OCI-LY7 (cell line): Measurements from ENCODE around the gene KDM2B. TPM values are rescaled to one million over a fixed set of nuclear protein-coding genes. Genes with fewer than 3 reads are reported as not detected.
A peak's percentile ranks its signal among the peaks of the same experiment; 100 is the strongest.
"Not testable (repeated sequence)": the region's sequence is repeated elsewhere in the genome, so short reads cannot be mapped to it uniquely, and the experiment has no call there.

Source experiments
- BruUV-seq: library from RNA; stranded (reverse); fragments of 400-500 nt; replicated peaks from 2 replicates; lab custom pipeline; 2021; lab: Mats Ljungman, UMichigan
- CTCF ChIA-PET: fragments of 300-600 bp; sonication (Branson Sonifier 250); formaldehyde crosslinking; loops from one replicate; lab custom pipeline; 2022; ENCODE audit warnings: antibody characterized with exemption; ENCODE audit not compliant: unreplicated experiment; lab: Charles Lee
- POLR2A ChIA-PET: fragments of 300-600 bp; sonication (Branson Sonifier 250); formaldehyde crosslinking; loops from one replicate; lab custom pipeline; 2022; ENCODE audit warnings: antibody characterized with exemption; lab: Charles Lee
- DNase-seq: peaks from one replicate; pipeline ENCODE4 v3.0.0-alpha.2; 2015; ENCODE audit warnings: low spot score
- H2AFZ ChIP-seq: fragments of 200-600 bp; sonication (generic), shearing (Covaris generic); 2 replicates; pipeline ENCODE4 v1.6.1; 2014; ENCODE audit warnings: mild to moderate bottlenecking, antibody characterized with exemption, low read length, moderate library complexity
- H3K27ac ChIP-seq: fragments of 200-600 bp; sonication (generic); 2 replicates; pipeline ENCODE4 v1.5.1; 2014; ENCODE audit warnings: mixed run types, low read depth, mild to moderate bottlenecking, moderate library complexity, low read length, inconsistent platforms; ENCODE audit not compliant: poor library complexity, severe bottlenecking
- H3K36me3 ChIP-seq: fragments of 200-600 bp; sonication (generic); 2 replicates; pipeline ENCODE4 v1.6.1; 2014; ENCODE audit warnings: mild to moderate bottlenecking, antibody characterized with exemption, low read length, moderate library complexity, mixed read lengths; ENCODE audit not compliant: insufficient read depth
- H3K4me1 ChIP-seq: fragments of 200-600 bp; sonication (generic); 2 replicates; pipeline ENCODE4 v1.5.1; 2014; ENCODE audit warnings: mild to moderate bottlenecking, low read length; ENCODE audit not compliant: insufficient read depth, poor library complexity, severe bottlenecking
- H3K4me2 ChIP-seq: fragments of 200-600 bp; sonication (generic); 2 replicates; pipeline ENCODE4 v1.6.1; 2014; ENCODE audit warnings: mild to moderate bottlenecking, low read length
- H3K4me3 ChIP-seq: fragments of 200-600 bp; sonication (generic); 2 replicates; pipeline ENCODE4 v1.5.1; 2014; ENCODE audit warnings: mild to moderate bottlenecking, low read depth, low read length; ENCODE audit not compliant: poor library complexity, severe bottlenecking
- H3K79me2 ChIP-seq: fragments of 200-600 bp; sonication (generic); 2 replicates; pipeline ENCODE4 v1.6.1; 2016; ENCODE audit warnings: low read depth, mild to moderate bottlenecking, low read length, moderate library complexity, mixed read lengths; ENCODE audit not compliant: insufficient read depth
- H3K9me2 ChIP-seq: fragments of 200-600 bp; sonication (generic); 2 replicates; pipeline ENCODE4 v1.6.1; 2016; ENCODE audit warnings: mild to moderate bottlenecking, low read length, mixed read lengths; ENCODE audit not compliant: insufficient read depth
- H3K9me3 ChIP-seq: fragments of 200-600 bp; sonication (generic); 2 replicates; pipeline ENCODE4 v1.6.1; 2014; ENCODE audit warnings: mild to moderate bottlenecking, mixed run types, low read length, mixed read lengths
- H4K20me1 ChIP-seq: fragments of 200-600 bp; sonication (generic); 2 replicates; pipeline ENCODE4 v1.6.1; 2014; ENCODE audit warnings: mild to moderate bottlenecking, antibody characterized with exemption, low read length, moderate library complexity, mixed read lengths; ENCODE audit not compliant: insufficient read depth
- CTCF ChIP-seq: fragments of 200-600 bp; sonication (generic); conservative IDR thresholded peaks from 2 replicates; pipeline ENCODE4 v1.5.1; 2014; ENCODE audit warnings: mild to moderate bottlenecking, antibody characterized with exemption, low read length, moderate library complexity, mixed read lengths
- EZH2phosphoT487 ChIP-seq: fragments of 200-600 bp; sonication (generic); IDR thresholded peaks from 2 replicates; pipeline ENCODE4 v1.6.1; 2018; ENCODE audit warnings: low read depth, borderline replicate concordance, mild to moderate bottlenecking, mixed run types, antibody characterized with exemption, low read length, moderate library complexity, mixed read lengths
- intact Hi-C: fragments of 100-400 bp; cut with micrococcal nuclease; formaldehyde crosslinking; loops from one replicate; pipeline ENCODE4 v1.10.0; 2022; ENCODE audit not compliant: unreplicated experiment
- total RNA-seq, 2 experiments: library from RNA; depleted of rRNA in 1 of 2; stranded (reverse); fragments of >200 nt in 1 of 2; shearing (Covaris generic) in 1 of 2; gene quantifications; 2 replicates each; pipeline ENCODE4 v1.2.3, GENCODE V29; 2014 to 2022

KDM2B gene
- total RNA-seq, 2 experiments from 2014 or later, result 78.5 to 88.0 TPM

- Histone ChIP-seq H3K4me3 (peak overlapping the region; percentile 59), H3K9me3 (no peaks in the 10 kb centered on the region), H3K4me2 (peak overlapping the region; percentile 80), H3K4me1 (peaks cover 23% of the 10 kb centered on the region), H3K79me2 (no peaks in the 10 kb centered on the region), H3K27ac (peak overlapping the region; percentile 84), H4K20me1 (no peaks in the 10 kb centered on the region), H3K36me3 (peaks cover 15% of the 10 kb centered on the region), H2AFZ (peak overlapping the region; percentile 61), H3K9me2 (no peaks in the 10 kb centered on the region)
- TSS peak; percentile 61 for BruUV-seq
- peak; percentile 86 for DNase-seq
- ChIA-PET CTCF (interaction anchor here (0.6 to 0.7 kb wide), 2 partner anchors 9 to 23 kb away, joined by 3 read pairs; no protein-coding TSS in a partner anchor), POLR2A (interaction anchor here (0.6 to 1.0 kb wide), 3 partner anchors 10 to 89 kb away, joined by 3 to 5 read pairs (median 3); no protein-coding TSS in a partner anchor)
- no peak for TF ChIP-seq EZH2phosphoT487
- intact Hi-C loops, result no loop called here
These were observed 90.2 kb downstream of the KDM2B start for GRCh38 chr12:121490401-121491281.

- no peak overlapping the region for H3K4me3 ChIP-seq
- CTCF ChIA-PET, result interaction anchor here (0.6 kb wide), 1 partner anchor 24 kb away, joined by 3 read pairs; no protein-coding TSS in a partner anchor
- no peak for TF ChIP-seq EZH2phosphoT487
- TF ChIP-seq CTCF, result no peak
- BruUV-seq, result no TSS peak
- peak overlapping the region; percentile 80 for H3K4me2 ChIP-seq
- POLR2A ChIA-PET, result no interaction called here
- intact Hi-C loops, result no loop called here
- H3K79me2 ChIP-seq, result no peaks in the 10 kb centered on the region
- no peaks in the 10 kb centered on the region for H3K9me2 ChIP-seq
- H3K36me3 ChIP-seq, result peaks cover 15% of the 10 kb centered on the region; the same call in 1 of the 2 replicates
- H3K27ac ChIP-seq, result peak overlapping the region; percentile 84
- no peak overlapping the region for H2AFZ ChIP-seq
- no peaks in the 10 kb centered on the region for H4K20me1 ChIP-seq
- H3K9me3 ChIP-seq, result no peaks in the 10 kb centered on the region
- DNase-seq, result no peak
- H3K4me1 ChIP-seq, result peaks cover 23% of the 10 kb centered on the region
These were observed 90.9 kb downstream of the KDM2B start for GRCh38 chr12:121489874-121490273.

GRCh38 chr12:121484967-121485366 lies 95.9 kb downstream of the KDM2B start:
- BruUV-seq, result no TSS peak
- POLR2A ChIA-PET, result no interaction called here
- no peaks in the 10 kb centered on the region for H3K4me1 ChIP-seq
- no peaks in the 10 kb centered on the region for H3K9me3 ChIP-seq
- no peak overlapping the region for H3K27ac ChIP-seq
- no peaks in the 10 kb centered on the region for H4K20me1 ChIP-seq
- no peak for DNase-seq
- H3K4me3 ChIP-seq, result no peak overlapping the region
- no peaks in the 10 kb centered on the region for H3K79me2 ChIP-seq
- CTCF ChIA-PET, result no interaction called here
- peaks cover 9% of the 10 kb centered on the region; the same call in 1 of the 2 replicates for H3K36me3 ChIP-seq
- intact Hi-C loops, result no loop called here
- TF ChIP-seq CTCF, result no peak
- no peak for TF ChIP-seq EZH2phosphoT487
- no peak overlapping the region for H3K4me2 ChIP-seq
- no peak overlapping the region for H2AFZ ChIP-seq
- no peaks in the 10 kb centered on the region for H3K9me2 ChIP-seq

GRCh38 chr12:121484564-121484963 lies 96.3 kb downstream of the KDM2B start:
- H4K20me1 ChIP-seq, H3K9me2 ChIP-seq, CTCF ChIA-PET, H3K4me3 ChIP-seq, H3K36me3 ChIP-seq, H3K27ac ChIP-seq, H3K9me3 ChIP-seq, H3K79me2 ChIP-seq, H3K4me2 ChIP-seq, BruUV-seq, H3K4me1 ChIP-seq, intact Hi-C loops, DNase-seq, H2AFZ ChIP-seq: not testable (repeated sequence)
- POLR2A ChIA-PET, result interaction anchor here (0.6 kb wide), 1 partner anchor 38 kb away, joined by 3 read pairs; no protein-coding TSS in a partner anchor
